ENCODE data around the gene PTPRN2. TPM values are rescaled to one million over a fixed set of nuclear protein-coding genes. Genes with fewer than 3 reads are reported as not detected.

The PTPRN2 gene
- total RNA-seq, 5 donors from 2014 or later (not counting 1 experiment from before 2014, with no cell fraction given) = 0.60 to 1.7 (median 0.82) TPM

- ATAC-seq (replicated peaks in 1 of 4) (no peak), DNase-seq (no peak)
- Histone ChIP-seq H3K27ac (ENCODE audit: low read length) (no peak overlapping the region), H3K36me3 (ENCODE audit: control insufficient read depth in 2 of 2, extremely low read depth in 1 of 2, insufficient read depth in 1 of 2, low read length in 1 of 2) (no peaks in the 10 kb centered on the region), H3K9me3 (no peaks in the 10 kb centered on the region), H3K27me3 (replicated peaks in 1 of 2; ENCODE audit: control insufficient read depth in 2 of 2, extremely low read depth in 1 of 2, insufficient read depth in 2 of 2, low read length in 1 of 2) (peaks cover 0 to 28% of the 10 kb centered on the region in 2 experiments), H3K4me1 (ENCODE audit: control insufficient read depth in 1 of 2, extremely low read depth in 1 of 2, insufficient read depth in 2 of 2, low read length in 2 of 2) (no peaks in the 10 kb centered on the region), H3K4me3 (ENCODE audit: control insufficient read depth in 1 of 2, extremely low read depth in 1 of 2, low read length in 1 of 2) (no peak overlapping the region)
- CTCF ChIA-PET = no interaction called here
- Mint-ChIP-seq H3K27me3 (peaks cover 8 to 9% of the 10 kb centered on the region in 2 donors), H3K4me3 (no peak overlapping the region), H3K4me1 (peaks cover 0 to 3% (median 0%) of the 10 kb centered on the region in 3 donors), H3K9me3 (peaks cover 5 to 9% (median 9%) of the 10 kb centered on the region in 3 donors), H3K36me3 (no peaks in the 10 kb centered on the region), H3K27ac (no peak overlapping the region)
- WGBS (ENCODE audit: insufficient coverage) = 89% methylated on average over 7 of the region's 11 CpGs
- POLR2A ChIA-PET = no interaction called here
Observed at GRCh38 chr7:158315881-158316280, 271.7 kb downstream of the PTPRN2 start.

DNA sequence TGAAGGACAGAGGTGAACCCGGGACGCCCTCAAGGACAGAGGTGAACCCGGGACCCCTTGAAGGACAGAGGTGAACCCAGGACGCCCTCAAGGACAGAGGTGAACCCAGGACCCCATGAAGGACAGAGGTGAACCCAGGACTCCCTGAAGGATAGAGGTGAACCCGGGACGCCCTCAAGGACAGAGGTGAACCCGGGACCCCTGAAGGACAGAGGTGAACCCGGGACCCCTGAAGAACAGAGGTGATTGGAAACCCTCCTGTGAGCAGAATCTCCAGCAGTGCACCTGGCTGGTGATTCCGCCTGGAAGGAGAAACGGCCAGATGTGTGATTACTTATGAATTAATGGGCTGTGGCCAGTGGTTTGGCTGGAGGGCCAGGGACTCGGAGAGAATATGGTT, 272.3 kb downstream of the PTPRN2 start:
- ChIA-PET POLR2A (no interaction called here), CTCF (no interaction called here)
- Mint-ChIP-seq H3K4me1 (peaks cover 0 to 3% (median 0%) of the 10 kb centered on the region in 3 donors), H3K27ac (no peak overlapping the region), H3K27me3 (peaks cover 7 to 8% of the 10 kb centered on the region in 2 donors), H3K4me3 (no peak overlapping the region), H3K9me3 (peaks cover 5 to 9% (median 9%) of the 10 kb centered on the region in 3 donors), H3K36me3 (no peaks in the 10 kb centered on the region)
- Histone ChIP-seq H3K9me3 (no peaks in the 10 kb centered on the region), H3K4me1 (ENCODE audit: control insufficient read depth in 1 of 2, extremely low read depth in 1 of 2, insufficient read depth in 2 of 2, low read length in 2 of 2) (no peaks in the 10 kb centered on the region), H3K27me3 (replicated peaks in 1 of 2; ENCODE audit: control insufficient read depth in 2 of 2, extremely low read depth in 1 of 2, insufficient read depth in 2 of 2, low read length in 1 of 2) (peaks cover 0 to 28% of the 10 kb centered on the region in 2 experiments), H3K4me3 (ENCODE audit: control insufficient read depth in 1 of 2, extremely low read depth in 1 of 2, low read length in 1 of 2) (no peak overlapping the region), H3K36me3 (ENCODE audit: control insufficient read depth in 2 of 2, extremely low read depth in 1 of 2, insufficient read depth in 1 of 2, low read length in 1 of 2) (no peaks in the 10 kb centered on the region), H3K27ac (ENCODE audit: low read length) (no peak overlapping the region)
- ATAC-seq (replicated peaks in 1 of 4) = no peak
- 84% methylated on average over 11 of the region's 11 CpGs for WGBS (ENCODE audit: insufficient coverage)
- DNase-seq = no peak

DNA sequence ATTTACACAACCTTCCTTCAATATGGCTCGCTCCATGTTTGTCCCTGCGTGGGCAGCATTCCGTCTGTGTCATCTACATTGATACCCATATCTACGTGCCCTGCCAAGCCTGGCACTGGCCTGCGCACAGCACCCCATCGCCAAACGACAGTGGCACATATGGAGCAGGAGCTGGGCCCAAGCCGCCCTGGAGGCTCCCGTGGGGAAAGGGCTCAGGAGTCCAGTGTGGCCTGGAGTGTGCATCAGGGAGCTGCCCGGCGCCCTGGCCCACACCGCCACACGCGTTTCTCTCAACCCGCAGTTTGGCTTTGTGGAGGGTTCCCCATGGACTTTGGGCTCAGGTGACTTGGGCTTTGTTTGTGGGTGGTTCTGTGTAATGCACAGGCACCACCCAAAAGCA, 273.2 kb downstream of the PTPRN2 start:
- 95% methylated on average over 11 of the region's 15 CpGs for WGBS (ENCODE audit: insufficient coverage)
- Mint-ChIP-seq H3K27ac (no peak overlapping the region), H3K27me3 (peaks cover 4 to 8% of the 10 kb centered on the region in 2 donors), H3K9me3 (peaks cover 8 to 16% (median 16%) of the 10 kb centered on the region in 3 donors), H3K4me3 (no peak overlapping the region), H3K36me3 (no peaks in the 10 kb centered on the region), H3K4me1 (peaks cover 0 to 3% (median 0%) of the 10 kb centered on the region in 3 donors)
- H3K27ac ChIP-seq (ENCODE audit: low read length) = no peak overlapping the region
- DNase-seq = no peak
- ChIA-PET POLR2A (no interaction called here), CTCF (no interaction called here)
- H3K4me1 ChIP-seq (ENCODE audit: control insufficient read depth in 1 of 2, extremely low read depth in 1 of 2, insufficient read depth in 2 of 2, low read length in 2 of 2) = no peaks in the 10 kb centered on the region
- no peak for ATAC-seq (replicated peaks in 1 of 4)
- H3K9me3 ChIP-seq = no peaks in the 10 kb centered on the region
- H3K36me3 ChIP-seq (ENCODE audit: control insufficient read depth in 2 of 2, extremely low read depth in 1 of 2, insufficient read depth in 1 of 2, low read length in 1 of 2) = no peaks in the 10 kb centered on the region
- peaks cover 0 to 28% of the 10 kb centered on the region in 2 experiments for H3K27me3 ChIP-seq (replicated peaks in 1 of 2; ENCODE audit: control insufficient read depth in 2 of 2, extremely low read depth in 1 of 2, insufficient read depth in 2 of 2, low read length in 1 of 2)
- H3K4me3 ChIP-seq (ENCODE audit: control insufficient read depth in 1 of 2, extremely low read depth in 1 of 2, low read length in 1 of 2) = no peak overlapping the region

GRCh38 chr7:158313931-158314330, 273.7 kb downstream of the PTPRN2 start:
- Histone ChIP-seq H3K27ac (ENCODE audit: low read length) (no peak overlapping the region), H3K36me3 (ENCODE audit: control insufficient read depth in 2 of 2, extremely low read depth in 1 of 2, insufficient read depth in 1 of 2, low read length in 1 of 2) (no peaks in the 10 kb centered on the region), H3K4me1 (ENCODE audit: control insufficient read depth in 1 of 2, extremely low read depth in 1 of 2, insufficient read depth in 2 of 2, low read length in 2 of 2) (no peaks in the 10 kb centered on the region), H3K27me3 (replicated peaks in 1 of 2; ENCODE audit: control insufficient read depth in 2 of 2, extremely low read depth in 1 of 2, insufficient read depth in 2 of 2, low read length in 1 of 2) (peaks cover 0 to 26% of the 10 kb centered on the region in 2 experiments), H3K9me3 (no peaks in the 10 kb centered on the region), H3K4me3 (ENCODE audit: control insufficient read depth in 1 of 2, extremely low read depth in 1 of 2, low read length in 1 of 2) (no peak overlapping the region)
- ATAC-seq (replicated peaks in 1 of 4) (no peak), DNase-seq (no peak)
- Mint-ChIP-seq H3K9me3 (peaks cover 13 to 19% (median 16%) of the 10 kb centered on the region in 3 donors), H3K27ac (no peak overlapping the region), H3K27me3 (peaks cover 4 to 8% of the 10 kb centered on the region in 2 donors), H3K4me3 (no peak overlapping the region), H3K36me3 (no peaks in the 10 kb centered on the region), H3K4me1 (peaks cover 0 to 3% (median 0%) of the 10 kb centered on the region in 3 donors)
- CTCF ChIA-PET = no interaction called here
- 74% methylated on average over 5 of the region's 10 CpGs for WGBS (ENCODE audit: insufficient coverage)
- POLR2A ChIA-PET = no interaction called here

GRCh38 chr7:158312789-158313188, 274.8 kb downstream of the PTPRN2 start:
- no peak overlapping the region for H3K4me3 Mint-ChIP-seq

GRCh38 chr7:158311791-158312190, 275.8 kb downstream of the PTPRN2 start:
- DNase-seq (no peak), ATAC-seq (replicated peaks in 1 of 4) (no peak)
- Mint-ChIP-seq H3K27ac (no peak overlapping the region), H3K27me3 (peaks cover 0 to 3% of the 10 kb centered on the region in 2 donors), H3K9me3 (peaks cover 21 to 30% (median 22%) of the 10 kb centered on the region in 3 donors), H3K4me3 (no peak overlapping the region), H3K36me3 (no peaks in the 10 kb centered on the region), H3K4me1 (no peaks in the 10 kb centered on the region)
- Histone ChIP-seq H3K4me3 (ENCODE audit: control insufficient read depth in 1 of 2, extremely low read depth in 1 of 2, low read length in 1 of 2) (no peak overlapping the region), H3K9me3 (no peaks in the 10 kb centered on the region), H3K36me3 (ENCODE audit: control insufficient read depth in 2 of 2, extremely low read depth in 1 of 2, insufficient read depth in 1 of 2, low read length in 1 of 2) (no peaks in the 10 kb centered on the region), H3K27me3 (replicated peaks in 1 of 2; ENCODE audit: control insufficient read depth in 2 of 2, extremely low read depth in 1 of 2, insufficient read depth in 2 of 2, low read length in 1 of 2) (peaks cover 0 to 13% of the 10 kb centered on the region in 2 experiments), H3K27ac (ENCODE audit: low read length) (no peak overlapping the region), H3K4me1 (ENCODE audit: control insufficient read depth in 1 of 2, extremely low read depth in 1 of 2, insufficient read depth in 2 of 2, low read length in 2 of 2) (no peaks in the 10 kb centered on the region)
- ChIA-PET CTCF (no interaction called here), POLR2A (no interaction called here)
- 94% methylated on average over 11 of the region's 11 CpGs for WGBS (ENCODE audit: insufficient coverage)

More at GRCh38 chr7:158312789-158313188, 274.8 kb downstream of the PTPRN2 start:
- no peaks in the 10 kb centered on the region for H3K9me3 ChIP-seq
- 95% methylated on average over 8 of the region's 10 CpGs for WGBS (ENCODE audit: insufficient coverage)
- ChIA-PET CTCF (no interaction called here), POLR2A (no interaction called here)
- Mint-ChIP-seq H3K27me3 (peaks cover 4 to 8% of the 10 kb centered on the region in 2 donors), H3K4me1 (peaks cover 0 to 3% (median 0%) of the 10 kb centered on the region in 3 donors), H3K27ac (no peak overlapping the region), H3K36me3 (no peaks in the 10 kb centered on the region), H3K9me3 (peaks cover 16 to 25% (median 17%) of the 10 kb centered on the region in 3 donors)
- DNase-seq (no peak), ATAC-seq (replicated peaks in 1 of 4) (no peak)
- H3K36me3 ChIP-seq (ENCODE audit: control insufficient read depth in 2 of 2, extremely low read depth in 1 of 2, insufficient read depth in 1 of 2, low read length in 1 of 2) = no peaks in the 10 kb centered on the region
- no peaks in the 10 kb centered on the region for H3K4me1 ChIP-seq (ENCODE audit: control insufficient read depth in 1 of 2, extremely low read depth in 1 of 2, insufficient read depth in 2 of 2, low read length in 2 of 2)
- no peak overlapping the region for H3K27ac ChIP-seq (ENCODE audit: low read length)
- H3K27me3 ChIP-seq (replicated peaks in 1 of 2; ENCODE audit: control insufficient read depth in 2 of 2, extremely low read depth in 1 of 2, insufficient read depth in 2 of 2, low read length in 1 of 2) = peaks cover 0 to 18% of the 10 kb centered on the region in 2 experiments
- no peak overlapping the region for H3K4me3 ChIP-seq (ENCODE audit: control insufficient read depth in 1 of 2, extremely low read depth in 1 of 2, low read length in 1 of 2)
